Thyroid gland (tissue), 4 donors: Measurements from ENCODE around the gene GABRD. TPM values are rescaled to one million over a fixed set of nuclear protein-coding genes. Genes with fewer than 3 reads are reported as not detected.
A peak's percentile ranks its signal among the peaks of the same experiment; 100 is the strongest.

Experiments
- DNase-seq, 2 donors: peaks; one replicate each; pipeline ENCODE4 v3.0.0-alpha.2; 2019
- H3K27ac ChIP-seq, 3 donors: fragments of 200-600 bp; sonication (generic); 1 replicate in 2 of 3; 2 replicates in 1 of 3; pipeline ENCODE4 v1.5.1; 2016 to 2019; ENCODE audit warnings: mild to moderate bottlenecking in 1 of 3, moderate library complexity in 1 of 3
- H3K27me3 ChIP-seq: fragments of 200-600 bp; sonication (generic); one replicate; pipeline ENCODE4 v1.5.1; 2019
- H3K36me3 ChIP-seq, 2 donors: fragments of 200-600 bp; sonication (generic); one replicate each; pipeline ENCODE4 v1.5.1; 2016 to 2019
- H3K4me1 ChIP-seq, 2 donors: fragments of 200-600 bp; sonication (generic); one replicate each; pipeline ENCODE4 v1.5.1; 2017 to 2019
- H3K4me3 ChIP-seq, 3 donors: fragments of 200-600 bp; sonication (generic); replicated peaks in 1 of 3; 1 replicate in 2 of 3; 2 replicates in 1 of 3; pipeline ENCODE4 v1.5.1; 2016; ENCODE audit warnings: mild to moderate bottlenecking in 1 of 3
- H3K9me3 ChIP-seq: fragments of 200-600 bp; sonication (generic); one replicate; pipeline ENCODE4 v1.5.1; 2017
- POLR2A ChIP-seq, 2 donors: fragments of 450-650 bp; IDR thresholded peaks; one replicate each; pipeline ENCODE4 v1.6.1; 2017; ENCODE audit warnings: antibody characterized with exemption in 2 of 2, mild to moderate bottlenecking in 2 of 2, moderate library complexity in 1 of 2
- WGBS, 2 donors: methylation state at CpG; one replicate each; pipeline ENCODE4 v1.1.5; 2017; 5-methylcytosine and 5-hydroxymethylcytosine counted together
- intact Hi-C: fragments of 100-400 bp; cut with DNase I; formaldehyde crosslinking; loops from one replicate; pipeline ENCODE4 v1.15.1; 2023
- total RNA-seq, 4 donors: library from RNA; depleted of rRNA; stranded (reverse); fragments of >200 nt; gene quantifications; one replicate each; pipeline ENCODE4 v1.2.3, GENCODE V29; 2016
- TF ChIP-seq, protein P1 (sequence below), 6 experiments: fragments of 200-600 bp in 3 of 6; fragments of 450-650 bp in 3 of 6; sonication (generic) in 3 of 6; IDR thresholded peaks; one replicate each; pipeline ENCODE4 v1.5.1; 2016 to 2019; ENCODE audit warnings: antibody characterized with exemption in 6 of 6, mild to moderate bottlenecking in 2 of 6, inconsistent platforms in 1 of 6, moderate library complexity in 1 of 6

The GABRD gene
- total RNA-seq, 4 donors from 2014 or later: 0.49 to 0.78 TPM; not detected in 2

DNA sequence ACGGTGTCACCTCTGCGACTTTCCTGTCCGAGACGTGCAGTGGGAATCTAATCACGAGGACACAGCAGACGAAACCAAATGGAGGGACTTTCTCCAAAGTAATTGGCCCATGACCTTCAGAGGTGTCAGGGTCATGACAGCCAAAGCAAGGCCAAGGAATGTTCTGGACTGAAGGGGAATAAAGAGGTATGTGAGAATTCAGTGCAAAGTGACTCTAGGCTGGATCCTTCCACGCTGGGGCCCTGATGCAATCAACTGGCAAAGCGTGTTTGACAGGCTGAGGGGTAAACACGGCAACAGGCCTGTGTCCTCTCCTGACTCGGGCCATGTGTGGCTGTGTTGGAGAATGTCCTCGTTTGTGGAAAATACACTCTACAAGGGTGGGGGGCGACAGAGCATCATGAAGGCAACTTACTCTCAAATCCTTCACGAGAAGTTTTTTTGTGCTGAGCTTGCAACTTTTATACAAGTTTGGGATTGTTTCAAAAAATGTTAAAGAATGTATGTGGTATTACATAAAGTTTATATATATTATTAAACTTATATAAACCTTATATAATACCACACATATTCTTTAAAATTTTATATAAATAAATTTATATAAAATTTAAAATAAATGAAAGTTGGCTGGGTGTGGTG, 17.3 kb upstream of the GABRD start:
- no peak for TF ChIP-seq POLR2A (IDR thresholded peaks at IDR 0.05)
- TF ChIP-seq, protein P1, sequence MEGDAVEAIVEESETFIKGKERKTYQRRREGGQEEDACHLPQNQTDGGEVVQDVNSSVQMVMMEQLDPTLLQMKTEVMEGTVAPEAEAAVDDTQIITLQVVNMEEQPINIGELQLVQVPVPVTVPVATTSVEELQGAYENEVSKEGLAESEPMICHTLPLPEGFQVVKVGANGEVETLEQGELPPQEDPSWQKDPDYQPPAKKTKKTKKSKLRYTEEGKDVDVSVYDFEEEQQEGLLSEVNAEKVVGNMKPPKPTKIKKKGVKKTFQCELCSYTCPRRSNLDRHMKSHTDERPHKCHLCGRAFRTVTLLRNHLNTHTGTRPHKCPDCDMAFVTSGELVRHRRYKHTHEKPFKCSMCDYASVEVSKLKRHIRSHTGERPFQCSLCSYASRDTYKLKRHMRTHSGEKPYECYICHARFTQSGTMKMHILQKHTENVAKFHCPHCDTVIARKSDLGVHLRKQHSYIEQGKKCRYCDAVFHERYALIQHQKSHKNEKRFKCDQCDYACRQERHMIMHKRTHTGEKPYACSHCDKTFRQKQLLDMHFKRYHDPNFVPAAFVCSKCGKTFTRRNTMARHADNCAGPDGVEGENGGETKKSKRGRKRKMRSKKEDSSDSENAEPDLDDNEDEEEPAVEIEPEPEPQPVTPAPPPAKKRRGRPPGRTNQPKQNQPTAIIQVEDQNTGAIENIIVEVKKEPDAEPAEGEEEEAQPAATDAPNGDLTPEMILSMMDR (IDR thresholded peaks at IDR 0.05): no peak
- intact Hi-C loops: no loop called here
- Histone ChIP-seq H3K36me3 (no peaks in the 10 kb centered on the region), H3K27me3 (no peaks in the 10 kb centered on the region), H3K27ac (no peak overlapping the region), H3K4me3 (no peak overlapping the region), H3K4me1 (peaks cover 0 to 8% of the 10 kb centered on the region in 2 donors), H3K9me3 (no peaks in the 10 kb centered on the region)
- no peak for DNase-seq
- 70 to 75% methylated on average over 13 of the region's 13 CpGs for WGBS, 2 donors

DNA sequence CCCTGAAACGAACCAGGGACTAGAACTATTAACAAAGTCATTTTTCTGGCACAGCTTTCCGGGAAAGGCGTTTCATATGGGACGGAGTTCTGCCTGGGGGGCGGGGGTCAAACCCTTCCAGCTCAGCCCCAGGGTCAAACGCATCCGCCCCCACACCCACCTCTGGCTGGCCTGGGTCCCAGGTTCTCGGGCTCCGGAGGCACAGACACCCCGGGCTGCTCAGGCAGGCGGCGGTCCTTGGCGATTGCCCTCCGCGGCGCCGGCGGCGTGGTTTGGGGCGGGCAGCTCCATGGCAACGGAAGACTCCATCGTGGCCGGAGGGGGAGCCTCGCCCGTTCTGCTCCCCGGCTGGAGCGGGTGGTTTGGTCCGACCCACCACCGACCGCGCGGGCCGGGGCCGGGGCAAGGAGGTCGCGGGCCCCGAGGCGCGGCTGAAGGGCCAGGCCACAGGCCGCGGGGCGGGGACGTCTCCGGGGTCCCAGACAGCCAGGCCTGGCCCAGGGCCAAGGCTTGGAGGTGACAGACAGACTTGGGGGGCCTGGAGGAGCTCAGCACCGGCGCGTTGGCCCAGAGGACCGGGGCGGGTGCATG, 15.5 kb upstream of the GABRD start, which contains the start of gene CFAP74:
Gene CFAP74 (minus strand): TSS at position 246 of the 591 bp plus-strand sequence. CDS start 12,830 bp downstream, outside the sequence.
- TF ChIP-seq, protein P1 (IDR thresholded peaks at IDR 0.05): no peak
- no peak for TF ChIP-seq POLR2A (IDR thresholded peaks at IDR 0.05)
- peak; percentile 66 to 72 for DNase-seq
- Histone ChIP-seq H3K4me3 (peak within 1 kb of the TSS in 1 of 3 donors; percentile 23), H3K9me3 (no peaks in the 10 kb centered on the region), H3K36me3 (no peaks in the 10 kb centered on the region), H3K27ac (no peak within 1 kb of the TSS), H3K4me1 (peaks cover 0 to 8% of the 10 kb centered on the region in 2 donors), H3K27me3 (no peaks in the 10 kb centered on the region)
- intact Hi-C loops: no loop called here
- 9 to 16% methylated on average over 8 to 16 of the region's 49 CpGs for WGBS, 2 donors

DNA sequence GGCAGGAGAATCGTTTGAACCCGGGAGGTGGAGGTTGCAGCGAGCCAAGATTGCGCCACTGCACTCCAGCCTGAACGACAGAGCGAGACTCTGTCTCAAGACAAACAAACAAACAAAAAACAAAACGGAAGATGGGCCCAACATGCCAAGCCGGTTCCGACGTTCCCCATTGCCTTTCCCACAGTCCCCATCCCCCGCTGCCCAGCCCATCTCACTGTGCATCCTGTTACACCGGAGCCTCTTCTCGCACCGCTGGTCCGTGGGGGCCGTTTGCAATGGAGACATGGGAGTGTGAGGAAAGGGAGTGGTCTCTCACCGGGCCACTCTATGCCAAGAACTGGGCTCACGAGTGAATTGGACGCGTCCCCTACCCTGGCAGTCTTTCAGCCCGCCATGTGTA, 14.3 kb upstream of the GABRD start:
- no peak overlapping the region for H3K27ac ChIP-seq
- intact Hi-C loops: no loop called here
- H3K36me3 ChIP-seq: no peaks in the 10 kb centered on the region
- no peaks in the 10 kb centered on the region for H3K9me3 ChIP-seq
- H3K27me3 ChIP-seq: no peaks in the 10 kb centered on the region
- peaks cover 4 to 16% of the 10 kb centered on the region in 2 donors for H3K4me1 ChIP-seq
- TF ChIP-seq, protein P1 (IDR thresholded peaks at IDR 0.05): no peak
- no peak for TF ChIP-seq POLR2A (IDR thresholded peaks at IDR 0.05)
- 66 to 77% methylated on average over 21 of the region's 21 CpGs for WGBS, 2 donors
- H3K4me3 ChIP-seq: no peak overlapping the region
- DNase-seq: no peak

DNA sequence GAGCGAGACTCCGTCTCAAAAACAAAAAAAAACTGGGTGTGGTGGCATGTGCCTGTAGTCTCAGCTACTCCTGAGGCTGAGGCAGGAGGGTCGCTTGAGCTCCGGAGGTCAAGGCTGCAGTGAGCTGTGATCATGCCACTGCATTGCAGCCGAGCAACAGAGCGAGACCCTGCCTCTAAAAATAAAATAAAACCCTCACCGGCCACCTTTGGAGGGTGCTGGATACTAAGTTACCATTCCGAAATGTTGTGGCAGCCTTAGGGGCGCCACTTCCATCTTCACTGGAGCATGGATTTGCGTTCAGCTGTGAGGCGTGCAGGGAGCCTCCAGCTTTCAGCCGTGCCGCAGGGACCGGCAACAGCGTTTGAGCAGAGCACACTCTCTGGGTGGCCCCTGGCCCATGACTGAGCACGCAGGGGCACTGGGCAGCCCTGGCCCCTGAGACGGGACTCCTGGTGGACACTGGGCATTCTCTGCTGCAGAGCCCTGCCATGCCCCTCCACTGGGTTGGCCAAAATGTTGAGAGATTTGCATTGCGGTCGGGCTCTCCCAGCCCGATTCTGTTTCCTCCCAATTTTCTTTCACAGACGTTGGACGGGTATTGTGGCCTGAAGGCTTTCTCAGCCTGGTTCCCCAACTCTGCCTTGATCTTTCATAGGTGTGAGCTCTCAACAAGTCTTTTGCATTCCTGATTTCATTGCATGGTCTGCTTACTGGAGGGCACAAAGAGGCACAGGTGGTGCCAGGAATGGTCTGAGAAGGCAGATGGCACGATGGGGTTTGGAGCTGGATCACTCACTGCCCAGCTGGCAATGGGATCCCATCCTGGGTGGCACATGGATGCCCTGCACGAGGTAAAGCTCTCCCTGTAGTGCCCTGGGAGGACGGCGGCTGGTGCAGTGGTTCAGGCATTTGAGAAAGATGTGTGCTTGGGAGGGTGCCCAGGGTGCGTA, 9.8 kb upstream of the GABRD start:
- Histone ChIP-seq H3K36me3 (no peaks in the 10 kb centered on the region), H3K9me3 (no peaks in the 10 kb centered on the region), H3K4me1 (peaks cover 4 to 8% of the 10 kb centered on the region in 2 donors), H3K27me3 (no peaks in the 10 kb centered on the region), H3K27ac (no peak overlapping the region), H3K4me3 (no peak overlapping the region)
- peak; percentile 44 for DNase-seq
- intact Hi-C loops: no loop called here
- 44 to 49% methylated on average over 20 to 27 of the region's 27 CpGs for WGBS, 2 donors
- TF ChIP-seq POLR2A (IDR thresholded peaks at IDR 0.05): no peak
- TF ChIP-seq, protein P1 (IDR thresholded peaks at IDR 0.05): no peak
